ENCODE measurements around the gene TNFSF11.

The TNFSF11 gene

GRCh38 chr13:42595253-42595571 lies 21.3 kb downstream of the TNFSF11 start:
- TF ChIP-seq CTCF (IDR thresholded peaks at IDR 0.05; ENCODE audit: low read depth, low read length, missing control alignments) = no peak
- H3K4me3 ChIP-seq (replicated peaks; ENCODE audit: low read depth, low read length) = no peak overlapping the region
- no peak for DNase-seq (ENCODE audit: extremely low read depth, low read depth)

- TF ChIP-seq CTCF (IDR thresholded peaks at IDR 0.05; ENCODE audit: low read depth, low read length, missing control alignments) = no peak
Measured at GRCh38 chr13:42597505-42597904, 23.6 kb downstream of the TNFSF11 start.

GRCh38 chr13:42600943-42601342 lies 27.0 kb downstream of the TNFSF11 start:
- H3K4me3 ChIP-seq (replicated peaks; ENCODE audit: low read depth, low read length) = no peak overlapping the region
- no peak for DNase-seq (ENCODE audit: extremely low read depth, low read depth)
- no peak for TF ChIP-seq CTCF (IDR thresholded peaks at IDR 0.05; ENCODE audit: low read depth, low read length, missing control alignments)

More at GRCh38 chr13:42597505-42597904, 23.6 kb downstream of the TNFSF11 start:
- H3K4me3 ChIP-seq (replicated peaks; ENCODE audit: low read depth, low read length) = no peak overlapping the region
- DNase-seq (ENCODE audit: extremely low read depth, low read depth) = no peak

GRCh38 chr13:42602906-42603305 lies 29.0 kb downstream of the TNFSF11 start:
- no peak for DNase-seq (ENCODE audit: extremely low read depth, low read depth)
- TF ChIP-seq CTCF (IDR thresholded peaks at IDR 0.05; ENCODE audit: low read depth, low read length, missing control alignments) = no peak

GRCh38 chr13:42603571-42603970 lies 29.6 kb downstream of the TNFSF11 start:
- H3K4me3 ChIP-seq (replicated peaks; ENCODE audit: low read depth, low read length) = no peak overlapping the region
- no peak for DNase-seq (ENCODE audit: extremely low read depth, low read depth)
- no peak for TF ChIP-seq CTCF (IDR thresholded peaks at IDR 0.05; ENCODE audit: low read depth, low read length, missing control alignments)

More at GRCh38 chr13:42602906-42603305, 29.0 kb downstream of the TNFSF11 start:
- H3K4me3 ChIP-seq (replicated peaks; ENCODE audit: low read depth, low read length) = no peak overlapping the region

- no peak for DNase-seq (ENCODE audit: extremely low read depth, low read depth)
- TF ChIP-seq CTCF (IDR thresholded peaks at IDR 0.05; ENCODE audit: low read depth, low read length, missing control alignments) = no peak
- H3K4me3 ChIP-seq (replicated peaks; ENCODE audit: low read depth, low read length) = no peak overlapping the region
Measured at GRCh38 chr13:42607546-42607945, 33.6 kb downstream of the TNFSF11 start.

GRCh38 chr13:42610649-42611048 lies 36.7 kb downstream of the TNFSF11 start:
- no peak overlapping the region for H3K4me3 ChIP-seq (replicated peaks; ENCODE audit: low read depth, low read length)
- no peak for DNase-seq (ENCODE audit: extremely low read depth, low read depth)
- TF ChIP-seq CTCF (IDR thresholded peaks at IDR 0.05; ENCODE audit: low read depth, low read length, missing control alignments) = no peak

Data from HFF-Myc (cell line).